Activated CD8-positive, alpha-beta T cell treated with anti-CD3 and anti-CD28 coated beads for 36 hours (primary cell): ENCODE measurements around the gene RASGEF1C. TPM values are rescaled to one million over a fixed set of nuclear protein-coding genes. Genes with fewer than 3 reads are reported as not detected.

Experiments
- ATAC-seq: fragments of 200-7000 bp; cut with Tn5 transposase; one replicate; pipeline ENCODE4 v1.10.0; 2021; ENCODE audit warnings: mild to moderate bottlenecking, moderate library complexity
- CTCF ChIA-PET: fragments of 350-600 bp; sonication (Branson Sonifier 250); formaldehyde crosslinking; loops from one replicate; lab custom pipeline; 2021; ENCODE audit warnings: antibody characterized with exemption; lab: Charles Lee
- POLR2A ChIA-PET: fragments of 350-600 bp; sonication (Branson Sonifier 250); formaldehyde crosslinking; loops from one replicate; lab custom pipeline; 2021; ENCODE audit warnings: antibody characterized with exemption; lab: Charles Lee
- DNase-seq: peaks from one replicate; pipeline ENCODE4 v3.0.0-alpha.2; 2020
- H3K27ac Mint-ChIP-seq: one replicate; pipeline ENCODE4 v1.8.0; 2021; ENCODE audit warnings: mild to moderate bottlenecking, mixed read lengths
- H3K27me3 Mint-ChIP-seq: one replicate; pipeline ENCODE4 v1.8.0; 2021; ENCODE audit warnings: mixed read lengths
- H3K36me3 Mint-ChIP-seq: one replicate; pipeline ENCODE4 v1.8.0; 2021; ENCODE audit warnings: low read depth, mixed read lengths
- H3K4me1 Mint-ChIP-seq: one replicate; pipeline ENCODE4 v1.8.0; 2021; ENCODE audit warnings: low read depth, mixed read lengths
- H3K4me3 Mint-ChIP-seq: one replicate; pipeline ENCODE4 v1.8.0; 2021; ENCODE audit warnings: mild to moderate bottlenecking, moderate library complexity, mixed read lengths
- H3K9me3 Mint-ChIP-seq: one replicate; pipeline ENCODE4 v1.8.0; 2021; ENCODE audit warnings: mixed read lengths
- CTCF ChIP-seq: fragments of 200-600 bp; IDR thresholded peaks from one replicate; pipeline ENCODE4 v1.8.0; 2022; ENCODE audit warnings: antibody characterized with exemption, mild to moderate bottlenecking
- intact Hi-C: fragments of 100-400 bp; cut with micrococcal nuclease; formaldehyde crosslinking; loops from one replicate; pipeline ENCODE4 v1.10.0; 2022
- total RNA-seq, 2 experiments: library from RNA; stranded (reverse); gene quantifications; one replicate each; pipeline ENCODE4 v1.2.3, GENCODE V29; 2021

Gene RASGEF1C
- total RNA-seq, 2 experiments from 2014 or later = not detected

- ChIA-PET POLR2A (no interaction called here), CTCF (no interaction called here)
- ATAC-seq (no peak), DNase-seq (no peak)
- TF ChIP-seq CTCF = no peak
- Mint-ChIP-seq H3K4me3 (no peak overlapping the region), H3K36me3 (no peaks in the 10 kb centered on the region), H3K27me3 (peaks cover 1% of the 10 kb centered on the region), H3K9me3 (no peaks in the 10 kb centered on the region), H3K27ac (no peak overlapping the region), H3K4me1 (no peaks in the 10 kb centered on the region)
- intact Hi-C loops = no loop called here
Measured at GRCh38 chr5:180113660-180114303, 95.2 kb downstream of the RASGEF1C start.

- ATAC-seq (no peak), DNase-seq (no peak)
- H3K4me1 Mint-ChIP-seq = no peaks in the 10 kb centered on the region
- intact Hi-C loops = no loop called here
- CTCF ChIA-PET = interaction anchor here (0.6 kb wide), 1 partner anchor 814 kb away, joined by 3 read pairs; no protein-coding TSS in a partner anchor
- POLR2A ChIA-PET = no interaction called here
- no peak for TF ChIP-seq CTCF
- peaks cover 1% of the 10 kb centered on the region for H3K27me3 Mint-ChIP-seq
- H3K9me3 Mint-ChIP-seq = peaks cover 7% of the 10 kb centered on the region
- H3K4me3 Mint-ChIP-seq = no peak overlapping the region
- peaks cover 1% of the 10 kb centered on the region for H3K36me3 Mint-ChIP-seq
- no peak overlapping the region for H3K27ac Mint-ChIP-seq
Measured at GRCh38 chr5:180112181-180112861, 96.7 kb downstream of the RASGEF1C start.

- peaks cover 5% of the 10 kb centered on the region for H3K27me3 Mint-ChIP-seq
- ATAC-seq (no peak), DNase-seq (no peak)
- no peak overlapping the region for H3K4me3 Mint-ChIP-seq
- ChIA-PET POLR2A (no interaction called here), CTCF (no interaction called here)
- peaks cover 1% of the 10 kb centered on the region for H3K36me3 Mint-ChIP-seq
- intact Hi-C loops = no loop called here
- no peaks in the 10 kb centered on the region for H3K4me1 Mint-ChIP-seq
- no peak overlapping the region for H3K27ac Mint-ChIP-seq
- peaks cover 13% of the 10 kb centered on the region for H3K9me3 Mint-ChIP-seq
- TF ChIP-seq CTCF = no peak
Measured at GRCh38 chr5:180111273-180112002, 97.6 kb downstream of the RASGEF1C start.

GRCh38 chr5:180109920-180110319 is 99.1 kb downstream of the RASGEF1C start:
- POLR2A ChIA-PET = no interaction called here
- no peak for TF ChIP-seq CTCF
- H3K36me3 Mint-ChIP-seq = peaks cover 3% of the 10 kb centered on the region
- no peaks in the 10 kb centered on the region for H3K4me1 Mint-ChIP-seq
- H3K4me3 Mint-ChIP-seq = no peak overlapping the region
- DNase-seq = no peak
- H3K9me3 Mint-ChIP-seq = peaks cover 17% of the 10 kb centered on the region
- intact Hi-C loops = no loop called here
- H3K27me3 Mint-ChIP-seq = peaks cover 6% of the 10 kb centered on the region
- CTCF ChIA-PET = no interaction called here
- ATAC-seq = no peak
- H3K27ac Mint-ChIP-seq = no peak overlapping the region

- H3K4me1 Mint-ChIP-seq = no peaks in the 10 kb centered on the region
- H3K36me3 Mint-ChIP-seq = peaks cover 3% of the 10 kb centered on the region
- H3K27ac Mint-ChIP-seq = no peak overlapping the region
- ChIA-PET CTCF (no interaction called here), POLR2A (no interaction called here)
- intact Hi-C loops = no loop called here
- H3K9me3 Mint-ChIP-seq = peaks cover 17% of the 10 kb centered on the region
- H3K4me3 Mint-ChIP-seq = no peak overlapping the region
- DNase-seq = no peak
- no peak for ATAC-seq
- TF ChIP-seq CTCF = no peak
- H3K27me3 Mint-ChIP-seq = peaks cover 6% of the 10 kb centered on the region
Measured at GRCh38 chr5:180107005-180107404, 102.0 kb downstream of the RASGEF1C start.
